GM19240 (cell line): ENCODE data around the gene SH3RF3.

Experiments
- DNase-seq: peaks from one replicate; pipeline ENCODE4 v3.0.0; 2011; ENCODE audit warnings: low spot score; ENCODE audit not compliant: insufficient read length

SH3RF3 gene

GRCh38 chr2:109447251-109447661 is 318.3 kb downstream of the SH3RF3 start:
- no peak for DNase-seq

GRCh38 chr2:109447776-109448175 is 318.8 kb downstream of the SH3RF3 start:
- no peak for DNase-seq

- no peak for DNase-seq
Measured at GRCh38 chr2:109448207-109448606, 319.2 kb downstream of the SH3RF3 start.

- DNase-seq: no peak
Measured at GRCh38 chr2:109448946-109449788, 320.2 kb downstream of the SH3RF3 start.

GRCh38 chr2:109450574-109451273 is 321.7 kb downstream of the SH3RF3 start:
- no peak for DNase-seq

- DNase-seq: no peak
Measured at GRCh38 chr2:109451671-109452070, 322.7 kb downstream of the SH3RF3 start.

GRCh38 chr2:109452318-109453305 is 323.6 kb downstream of the SH3RF3 start:
- no peak for DNase-seq

- DNase-seq: no peak
Measured at GRCh38 chr2:109453371-109453995, 324.5 kb downstream of the SH3RF3 start.

- no peak for DNase-seq
Measured at GRCh38 chr2:109454304-109454703, 325.3 kb downstream of the SH3RF3 start.

- DNase-seq: no peak
Measured at GRCh38 chr2:109454765-109455394, 325.9 kb downstream of the SH3RF3 start.

- no peak for DNase-seq
Measured at GRCh38 chr2:109455731-109456691, 327.0 kb downstream of the SH3RF3 start.

- DNase-seq: no peak
Measured at GRCh38 chr2:109456776-109457175, 327.8 kb downstream of the SH3RF3 start.

GRCh38 chr2:109457366-109457765 is 328.4 kb downstream of the SH3RF3 start:
- no peak for DNase-seq

GRCh38 chr2:109457794-109458193 is 328.8 kb downstream of the SH3RF3 start:
- no peak for DNase-seq

- no peak for DNase-seq
Measured at GRCh38 chr2:109458512-109458911, 329.5 kb downstream of the SH3RF3 start.

- DNase-seq: no peak
Measured at GRCh38 chr2:109459485-109459884, 330.5 kb downstream of the SH3RF3 start.

- DNase-seq: no peak
Measured at GRCh38 chr2:109460553-109461324, 331.7 kb downstream of the SH3RF3 start.

- no peak for DNase-seq
Measured at GRCh38 chr2:109463236-109463635, 334.2 kb downstream of the SH3RF3 start.

GRCh38 chr2:109463891-109464290 is 334.9 kb downstream of the SH3RF3 start:
- no peak for DNase-seq
